Tibial artery (tissue), 4 donors: ENCODE measurements around the gene EYS.

Experiments
- DNase-seq, 2 donors: peaks; one replicate each; pipeline ENCODE4 v3.0.0-alpha.2; 2019
- H3K27ac ChIP-seq, 2 donors: fragments of 200-600 bp; sonication (generic) in 1 of 2; 1 replicate in 1 of 2; 2 replicates in 1 of 2; pipeline ENCODE4 v1.5.1; 2018 to 2019; ENCODE audit warnings: mild to moderate bottlenecking in 1 of 2
- H3K27me3 ChIP-seq, 2 donors: fragments of 200-600 bp; sonication (generic) in 1 of 2; one replicate each; pipeline versions ENCODE4 v1.5.1 to v1.6.0; 2016 to 2019
- H3K36me3 ChIP-seq, 3 donors: fragments of 200-600 bp; sonication (generic) in 2 of 3; one replicate each; pipeline ENCODE4 v1.5.1; 2016 to 2019; ENCODE audit warnings: mild to moderate bottlenecking in 2 of 3
- H3K4me1 ChIP-seq, 4 donors: fragments of 200-600 bp; sonication (generic) in 2 of 4; 1 replicate in 3 of 4; 2 replicates in 1 of 4; pipeline ENCODE4 v1.5.1; 2016 to 2019
- H3K4me3 ChIP-seq, 2 donors: fragments of 200-600 bp; sonication (generic) in 1 of 2; 1 replicate in 1 of 2; 2 replicates in 1 of 2; pipeline ENCODE4 v1.5.1; 2018 to 2019; ENCODE audit warnings: mild to moderate bottlenecking in 2 of 2
- H3K9me3 ChIP-seq, 3 donors: fragments of 200-600 bp; sonication (generic) in 1 of 3; one replicate each; pipeline ENCODE4 v1.5.1; 2016 to 2019
- intact Hi-C: fragments of 100-400 bp; cut with DNase I; formaldehyde crosslinking; loops from one replicate; pipeline ENCODE4 v1.15.0; 2023; ENCODE audit warnings: low total_unique reads
- TF ChIP-seq, protein P1 (sequence below), 2 experiments: fragments of 200-600 bp in 1 of 2; fragments of 450-650 bp in 1 of 2; IDR thresholded peaks; one replicate each; pipeline ENCODE4 v1.5.1; 2017 to 2019; ENCODE audit warnings: antibody characterized with exemption in 2 of 2, mild to moderate bottlenecking in 1 of 2, moderate library complexity in 1 of 2

Gene EYS

DNA sequence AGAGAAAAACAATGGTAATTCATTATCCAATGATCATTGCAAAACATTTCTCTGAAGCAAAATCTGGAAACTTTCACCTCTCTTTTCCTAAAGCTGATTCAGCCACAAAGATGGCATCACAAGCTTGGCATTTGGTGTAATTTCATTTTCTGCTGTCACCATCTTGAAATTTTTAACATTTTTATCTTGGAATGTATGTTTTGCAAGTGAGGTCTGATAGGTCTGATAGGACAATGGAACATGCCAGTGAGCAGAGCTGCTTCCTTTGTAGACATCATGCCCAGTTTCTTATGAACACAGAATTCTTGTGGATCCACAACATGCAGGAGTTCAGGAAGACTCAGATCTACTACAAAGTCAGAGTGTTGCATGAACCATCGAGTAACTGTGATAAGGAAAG lies 969.6 kb downstream of the EYS start:
- Histone ChIP-seq H3K36me3 (no peaks in the 10 kb centered on the region), H3K27ac (no peak overlapping the region), H3K4me1 (no peaks in the 10 kb centered on the region), H3K9me3 (no peaks in the 10 kb centered on the region), H3K4me3 (no peak overlapping the region), H3K27me3 (no peaks in the 10 kb centered on the region)
- no peak for DNase-seq
- TF ChIP-seq, protein P1, sequence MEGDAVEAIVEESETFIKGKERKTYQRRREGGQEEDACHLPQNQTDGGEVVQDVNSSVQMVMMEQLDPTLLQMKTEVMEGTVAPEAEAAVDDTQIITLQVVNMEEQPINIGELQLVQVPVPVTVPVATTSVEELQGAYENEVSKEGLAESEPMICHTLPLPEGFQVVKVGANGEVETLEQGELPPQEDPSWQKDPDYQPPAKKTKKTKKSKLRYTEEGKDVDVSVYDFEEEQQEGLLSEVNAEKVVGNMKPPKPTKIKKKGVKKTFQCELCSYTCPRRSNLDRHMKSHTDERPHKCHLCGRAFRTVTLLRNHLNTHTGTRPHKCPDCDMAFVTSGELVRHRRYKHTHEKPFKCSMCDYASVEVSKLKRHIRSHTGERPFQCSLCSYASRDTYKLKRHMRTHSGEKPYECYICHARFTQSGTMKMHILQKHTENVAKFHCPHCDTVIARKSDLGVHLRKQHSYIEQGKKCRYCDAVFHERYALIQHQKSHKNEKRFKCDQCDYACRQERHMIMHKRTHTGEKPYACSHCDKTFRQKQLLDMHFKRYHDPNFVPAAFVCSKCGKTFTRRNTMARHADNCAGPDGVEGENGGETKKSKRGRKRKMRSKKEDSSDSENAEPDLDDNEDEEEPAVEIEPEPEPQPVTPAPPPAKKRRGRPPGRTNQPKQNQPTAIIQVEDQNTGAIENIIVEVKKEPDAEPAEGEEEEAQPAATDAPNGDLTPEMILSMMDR (IDR thresholded peaks at IDR 0.05), result no peak
- intact Hi-C loops, result no loop called here

DNA sequence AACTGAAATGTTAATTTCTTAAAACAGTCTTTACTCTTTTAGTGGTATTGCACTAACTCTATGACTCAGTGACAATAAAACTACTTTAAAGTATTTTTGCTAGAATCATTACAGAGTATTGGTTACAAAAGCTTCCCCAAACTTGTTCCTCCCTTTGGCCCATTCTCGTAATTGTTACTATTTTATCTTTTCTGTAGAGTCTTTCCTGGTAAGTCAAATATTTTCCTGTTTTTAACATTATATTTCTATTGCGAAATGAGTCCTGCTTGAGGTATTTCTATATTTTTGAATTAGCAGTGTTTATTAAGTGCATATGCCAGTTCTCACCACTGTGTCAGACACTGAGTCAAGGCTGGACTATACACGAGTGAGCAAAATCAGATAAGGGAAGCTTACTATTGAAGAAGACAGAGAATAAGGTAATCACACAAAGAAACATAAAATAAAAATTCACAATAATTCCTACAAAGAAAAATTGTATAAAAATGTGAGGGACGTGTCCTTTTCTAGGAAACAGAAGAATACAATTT lies 970.5 kb downstream of the EYS start:
- H3K27me3 ChIP-seq, result no peaks in the 10 kb centered on the region
- no peak for DNase-seq
- no peaks in the 10 kb centered on the region for H3K4me1 ChIP-seq
- H3K27ac ChIP-seq, result no peak overlapping the region
- H3K9me3 ChIP-seq, result no peaks in the 10 kb centered on the region
- H3K4me3 ChIP-seq, result no peak overlapping the region
- intact Hi-C loops, result no loop called here
- TF ChIP-seq, protein P1 (IDR thresholded peaks at IDR 0.05), result no peak
- H3K36me3 ChIP-seq, result no peaks in the 10 kb centered on the region

DNA sequence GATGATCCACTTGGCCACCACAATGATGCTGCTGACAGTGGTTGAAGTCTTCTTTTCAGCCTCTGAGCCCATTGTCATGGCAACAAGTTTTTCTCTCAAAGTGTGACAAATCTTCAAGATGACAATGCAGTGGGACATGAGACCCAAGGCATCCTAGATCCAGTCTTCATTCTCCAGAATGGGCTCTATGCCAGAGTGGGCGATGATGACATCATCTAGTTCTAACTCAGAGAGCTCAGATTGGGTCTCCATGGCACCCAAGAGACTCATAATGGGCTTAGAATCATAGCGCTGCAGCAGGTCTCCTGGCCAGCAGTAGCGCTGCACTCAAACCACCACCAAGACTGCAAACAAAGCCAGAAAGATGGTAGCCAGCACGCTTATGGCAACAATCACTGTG lies 973.6 kb downstream of the EYS start:
- intact Hi-C loops, result no loop called here
- TF ChIP-seq, protein P1 (IDR thresholded peaks at IDR 0.05), result no peak
- H3K27ac ChIP-seq, result no peak overlapping the region
- H3K27me3 ChIP-seq, result no peaks in the 10 kb centered on the region
- no peak for DNase-seq
- H3K4me3 ChIP-seq, result no peak overlapping the region
- H3K9me3 ChIP-seq, result peaks cover 0 to 5% (median 0%) of the 10 kb centered on the region in 3 donors
- H3K4me1 ChIP-seq, result no peaks in the 10 kb centered on the region
- no peaks in the 10 kb centered on the region for H3K36me3 ChIP-seq

DNA sequence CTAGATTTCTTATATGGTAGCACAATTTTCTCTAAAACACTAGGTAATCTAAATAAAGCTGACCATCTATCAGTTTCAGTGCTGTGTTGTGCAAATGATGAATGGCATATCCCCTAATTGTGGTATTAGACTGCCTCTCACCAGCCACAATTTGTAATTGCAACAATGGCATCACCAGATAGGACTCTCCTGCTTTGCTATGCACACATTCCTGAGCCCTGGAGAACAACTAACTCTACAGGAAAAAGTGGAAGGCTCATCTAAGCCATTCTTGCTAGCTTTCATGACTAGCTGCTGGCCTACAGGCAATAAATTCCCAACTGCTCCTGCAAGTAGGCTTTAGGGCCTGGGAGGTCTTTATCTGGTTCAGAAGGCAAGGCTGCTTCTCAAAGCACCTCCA lies 974.1 kb downstream of the EYS start:
- Histone ChIP-seq H3K9me3 (peaks cover 0 to 5% (median 0%) of the 10 kb centered on the region in 3 donors), H3K4me1 (no peaks in the 10 kb centered on the region), H3K27ac (no peak overlapping the region), H3K27me3 (no peaks in the 10 kb centered on the region), H3K4me3 (no peak overlapping the region), H3K36me3 (no peaks in the 10 kb centered on the region)
- TF ChIP-seq, protein P1 (IDR thresholded peaks at IDR 0.05), result no peak
- DNase-seq, result no peak
- intact Hi-C loops, result no loop called here

DNA sequence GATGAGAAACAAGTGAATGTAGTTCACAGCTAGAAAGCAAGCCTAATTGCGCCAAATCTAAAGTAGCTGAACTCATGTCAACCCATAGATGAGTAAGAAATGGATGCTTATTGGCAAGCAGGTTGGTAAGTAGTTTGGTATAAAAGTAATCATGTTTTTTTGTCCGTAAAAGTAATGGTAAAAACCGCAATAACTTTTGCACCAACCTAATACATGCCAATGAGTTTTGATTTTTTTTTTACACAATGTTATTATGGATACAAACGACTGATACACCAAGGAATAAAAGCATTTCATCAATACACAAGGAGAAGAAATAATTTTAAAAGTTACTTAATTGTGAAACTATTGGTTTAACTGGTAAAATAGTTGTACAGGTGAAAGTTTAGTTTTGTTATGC lies 977.5 kb downstream of the EYS start:
- TF ChIP-seq, protein P1 (IDR thresholded peaks at IDR 0.05), result no peak
- no peak overlapping the region for H3K27ac ChIP-seq
- intact Hi-C loops, result no loop called here
- DNase-seq, result no peak
- H3K4me1 ChIP-seq, result no peaks in the 10 kb centered on the region
- no peaks in the 10 kb centered on the region for H3K36me3 ChIP-seq
- H3K27me3 ChIP-seq, result no peaks in the 10 kb centered on the region
- H3K9me3 ChIP-seq, result peaks cover 0 to 5% (median 0%) of the 10 kb centered on the region in 3 donors
- H3K4me3 ChIP-seq, result no peak overlapping the region

DNA sequence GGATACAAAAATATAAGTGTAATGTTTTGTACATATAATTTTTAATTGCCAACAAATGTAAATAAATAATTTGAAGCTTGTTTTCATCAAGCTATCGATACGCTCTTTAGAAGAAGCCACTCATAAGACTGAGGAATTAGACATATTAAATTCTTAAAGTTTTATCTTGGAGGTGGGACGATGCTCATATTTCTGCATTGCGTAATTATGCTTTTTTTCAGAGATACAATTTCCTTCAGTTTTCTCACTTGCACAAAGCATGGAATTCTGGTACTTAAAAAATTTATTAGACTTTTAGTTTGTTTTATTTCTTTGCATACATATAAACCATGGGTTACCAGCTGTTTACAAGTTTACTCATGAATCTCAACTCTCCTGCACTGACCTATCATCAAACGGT lies 980.0 kb downstream of the EYS start:
- no peak for DNase-seq
- TF ChIP-seq, protein P1 (IDR thresholded peaks at IDR 0.05), result no peak
- no peak overlapping the region for H3K4me3 ChIP-seq
- peaks cover 0 to 5% (median 0%) of the 10 kb centered on the region in 3 donors for H3K9me3 ChIP-seq
- H3K4me1 ChIP-seq, result no peaks in the 10 kb centered on the region
- H3K27me3 ChIP-seq, result no peaks in the 10 kb centered on the region
- no peaks in the 10 kb centered on the region for H3K36me3 ChIP-seq
- no peak overlapping the region for H3K27ac ChIP-seq
- intact Hi-C loops, result no loop called here
